H1 (cell line): ENCODE measurements around the gene RPUSD2. TPM values are rescaled to one million over a fixed set of nuclear protein-coding genes. Genes with fewer than 3 reads are reported as not detected.

Source experiments
- CTCF ChIA-PET: fragments of 300-600 bp; sonication (Branson Sonifier 250); formaldehyde crosslinking; loops from one replicate; lab custom pipeline; 2021; ENCODE audit not compliant: partially characterized antibody; lab: Charles Lee
- POLR2A ChIA-PET: fragments of 300-600 bp; sonication (Branson Sonifier 250); formaldehyde crosslinking; loops from one replicate; lab custom pipeline; 2021; ENCODE audit warnings: inconsistent platforms; ENCODE audit not compliant: partially characterized antibody; lab: Charles Lee
- DNase-seq, 2 experiments: peaks; one replicate each; pipeline versions ENCODE4 v3.0.0 to v3.0.0-alpha.2; 2010 to 2022; ENCODE audit warnings: low spot score in 2 of 2, low read depth in 1 of 2, mixed read lengths in 1 of 2
- FAIRE-seq: peaks from 2 replicates; lab custom pipeline; 2011; peaks lifted over from hg19 to GRCh38; lab: Jason Lieb, UNC
- H2AFZ ChIP-seq: 2 replicates; pipeline ENCODE4 v1.8.1; 2012; ENCODE audit warnings: low read length, inconsistent platforms
- H2AK5ac ChIP-seq: 2 replicates; pipeline ENCODE4 v1.6.1; 2013; ENCODE audit warnings: low read depth, low read length
- H2BK120ac ChIP-seq: replicated peaks from 2 replicates; pipeline ENCODE3; 2013; ENCODE audit warnings: low read depth, low read length, inconsistent platforms
- H2BK12ac ChIP-seq: 2 replicates; pipeline ENCODE4 v1.6.1; 2013; ENCODE audit warnings: low read depth, low read length
- H2BK15ac ChIP-seq: 2 replicates; pipeline ENCODE4 v1.6.1; 2013; ENCODE audit warnings: low read length
- H2BK20ac ChIP-seq: 2 replicates; pipeline ENCODE4 v1.6.1; 2013; ENCODE audit warnings: low read length
- H2BK5ac ChIP-seq: 2 replicates; pipeline ENCODE4 v1.6.1; 2013; ENCODE audit warnings: low read depth, low read length
- H3K14ac ChIP-seq: 2 replicates; pipeline ENCODE4 v1.6.1; 2013; ENCODE audit warnings: inconsistent platforms; ENCODE audit not compliant: insufficient read length
- H3K18ac ChIP-seq: 2 replicates; pipeline ENCODE4 v1.6.1; 2013; ENCODE audit warnings: low read length; ENCODE audit errors: extremely low read depth
- H3K23ac ChIP-seq: 2 replicates; pipeline ENCODE4 v1.6.1; 2013; ENCODE audit warnings: inconsistent platforms; ENCODE audit not compliant: insufficient read length
- H3K23me2 ChIP-seq: 2 replicates; pipeline ENCODE4 v1.6.1; 2013; ENCODE audit warnings: low read depth, low read length
- H3K27ac ChIP-seq: 2 replicates; pipeline ENCODE4 v1.6.1; 2011; ENCODE audit warnings: low read depth, low read length, inconsistent platforms
- H3K27me3 ChIP-seq, 4 experiments: replicated peaks in 1 of 4; 1 replicate in 1 of 4; 2 replicates in 3 of 4; pipeline versions ENCODE4 v1.6.1 to v1.8.1; 2011 to 2013; ENCODE audit warnings: low read length in 3 of 4, mild to moderate bottlenecking in 3 of 4, inconsistent platforms in 2 of 4, mixed read lengths in 2 of 4, moderate library complexity in 1 of 4; ENCODE audit not compliant: control insufficient read depth in 3 of 4, insufficient read depth in 3 of 4; ENCODE audit errors: extremely low read depth in 1 of 4
- H3K36me3 ChIP-seq, 4 experiments: 2 replicates each; pipeline versions ENCODE4 v1.6.1 to v1.8.1; 2011 to 2013; ENCODE audit warnings: mild to moderate bottlenecking in 4 of 4, low read length in 3 of 4, moderate library complexity in 2 of 4, control low read depth in 1 of 4, inconsistent platforms in 1 of 4; ENCODE audit not compliant: insufficient read depth in 4 of 4, control insufficient read depth in 2 of 4
- H3K4ac ChIP-seq: replicated peaks from 2 replicates; pipeline ENCODE3; 2013; ENCODE audit warnings: low read length, low read depth, mixed read lengths, inconsistent platforms; ENCODE audit not compliant: insufficient read length
- H3K4me1 ChIP-seq, 4 experiments: replicated peaks in 1 of 4; 1 replicate in 1 of 4; 2 replicates in 3 of 4; pipeline versions ENCODE4 v1.6.1 to v1.8.1; 2011 to 2013; ENCODE audit warnings: low read length in 3 of 4, inconsistent platforms in 2 of 4, mixed read lengths in 1 of 4; ENCODE audit not compliant: insufficient read depth in 4 of 4, control insufficient read depth in 3 of 4
- H3K4me2 ChIP-seq, 2 experiments: 2 replicates each; pipeline versions ENCODE4 v1.6.1 to v1.8.1; 2011 to 2013; ENCODE audit warnings: low read depth in 2 of 2, low read length in 2 of 2, control low read depth in 1 of 2, inconsistent platforms in 1 of 2, mild to moderate bottlenecking in 1 of 2; ENCODE audit not compliant: insufficient read depth in 1 of 2
- H3K4me3 ChIP-seq, 4 experiments: fragments of 200-600, 300-600 bp in 1 of 4; sonication (generic), shearing (Covaris generic), sonication (Bioruptor Twin) in 1 of 4; 2 replicates each; pipeline versions ENCODE4 v1.5.1 to v1.8.1; 2011 to 2016; ENCODE audit warnings: low read length in 4 of 4, low read depth in 3 of 4, control low read depth in 2 of 4, inconsistent platforms in 2 of 4, mild to moderate bottlenecking in 2 of 4, mixed read lengths in 1 of 4, moderate library complexity in 1 of 4; ENCODE audit not compliant: insufficient read depth in 2 of 4; ENCODE audit errors: extremely low read depth in 1 of 4
- H3K56ac ChIP-seq: replicated peaks from 2 replicates; pipeline ENCODE3; 2013; ENCODE audit warnings: low read depth, mild to moderate bottlenecking, mixed read lengths, low read length, inconsistent platforms; ENCODE audit not compliant: insufficient read length
- H3K79me1 ChIP-seq: 2 replicates; pipeline ENCODE4 v1.6.1; 2013; ENCODE audit warnings: low read depth, low read length, control low read depth
- H3K79me2 ChIP-seq, 2 experiments: 2 replicates each; pipeline versions ENCODE4 v1.6.1 to v1.8.1; 2012 to 2013; ENCODE audit warnings: low read length in 2 of 2, mild to moderate bottlenecking in 2 of 2, inconsistent platforms in 1 of 2; ENCODE audit not compliant: insufficient read depth in 2 of 2, control insufficient read depth in 1 of 2
- H3K9ac ChIP-seq, 4 experiments: replicated peaks in 1 of 4; 1 replicate in 1 of 4; 2 replicates in 3 of 4; pipeline versions ENCODE4 v1.6.1 to v1.8.1; 2011 to 2013; ENCODE audit warnings: low read depth in 3 of 4, low read length in 3 of 4, control low read depth in 2 of 4, mild to moderate bottlenecking in 2 of 4, moderate library complexity in 2 of 4, inconsistent platforms in 1 of 4; ENCODE audit errors: extremely low read depth in 1 of 4
- H3K9me3 ChIP-seq, 2 experiments: 2 replicates each; pipeline versions ENCODE4 v1.6.1 to v1.8.1; 2012 to 2013; ENCODE audit warnings: mild to moderate bottlenecking in 2 of 2, moderate library complexity in 2 of 2, control low read depth in 1 of 2, inconsistent platforms in 1 of 2, low read depth in 1 of 2, low read length in 1 of 2, mixed read lengths in 1 of 2; ENCODE audit not compliant: insufficient read depth in 2 of 2
- H4K20me1 ChIP-seq, 2 experiments: replicated peaks in 1 of 2; 2 replicates each; pipeline versions ENCODE3 to v1.8.1; 2011 to 2013; ENCODE audit warnings: inconsistent platforms in 2 of 2, low read length in 2 of 2, mild to moderate bottlenecking in 1 of 2; ENCODE audit not compliant: insufficient read depth in 2 of 2, control insufficient read depth in 1 of 2
- H4K5ac ChIP-seq: 2 replicates; pipeline ENCODE4 v1.6.1; 2013; ENCODE audit warnings: low read length, low read depth, mixed read lengths, inconsistent platforms; ENCODE audit not compliant: insufficient read length
- H4K8ac ChIP-seq: 2 replicates; pipeline ENCODE4 v1.8.0; 2013; ENCODE audit warnings: mild to moderate bottlenecking, moderate library complexity, low read length, inconsistent platforms; ENCODE audit not compliant: insufficient read depth; ENCODE audit errors: extremely low read depth
- H4K91ac ChIP-seq: replicated peaks from 2 replicates; pipeline ENCODE3; 2013; ENCODE audit warnings: low read length, mixed read lengths, inconsistent platforms; ENCODE audit not compliant: insufficient read length
- CHD2 ChIP-seq: IDR thresholded peaks from 2 replicates; pipeline ENCODE4 v1.6.1; 2012; ENCODE audit warnings: low read length, improper control_type of control experiment
- CTCF ChIP-seq, 3 experiments: IDR thresholded peaks; 1 replicate in 2 of 3; 2 replicates in 1 of 3; pipeline versions ENCODE4 v1.5.1 to v1.6.1; 2011; ENCODE audit warnings: low read length in 3 of 3, mild to moderate bottlenecking in 3 of 3, inconsistent platforms in 2 of 3, low read depth in 1 of 3, moderate library complexity in 1 of 3; ENCODE audit not compliant: insufficient read depth in 1 of 3; ENCODE audit errors: control extremely low read depth in 1 of 3
- FOSL1 ChIP-seq: IDR thresholded peaks from 2 replicates; pipeline ENCODE4 v1.6.1; 2011; ENCODE audit warnings: mild to moderate bottlenecking, low read depth, low read length, moderate library complexity; ENCODE audit not compliant: insufficient read depth
- HDAC2 ChIP-seq, 2 experiments: fragments of 300-600 bp in 1 of 2; sonication (generic) in 1 of 2; IDR thresholded peaks; 2 replicates each; pipeline ENCODE4 v1.6.1; 2011 to 2012; ENCODE audit warnings: low read depth in 2 of 2, low read length in 2 of 2, mild to moderate bottlenecking in 2 of 2, moderate library complexity in 2 of 2, borderline replicate concordance in 1 of 2, inconsistent platforms in 1 of 2
- HDAC6 ChIP-seq: IDR thresholded peaks from one replicate; pipeline ENCODE4 v1.7.1; 2012; ENCODE audit warnings: low read depth, mild to moderate bottlenecking, inconsistent platforms, low read length, moderate library complexity
- POLR2A ChIP-seq, 2 experiments: IDR thresholded peaks; 1 replicate in 1 of 2; 2 replicates in 1 of 2; pipeline ENCODE4 v1.6.1; 2011; ENCODE audit warnings: low read depth in 2 of 2, low read length in 2 of 2, mild to moderate bottlenecking in 2 of 2; ENCODE audit errors: control extremely low read depth in 1 of 2
- RBBP5 ChIP-seq: IDR thresholded peaks from 2 replicates; pipeline ENCODE4 v1.7.1; 2012; ENCODE audit warnings: low read depth, mild to moderate bottlenecking, inconsistent platforms, low read length, moderate library complexity, borderline replicate concordance
- SAP30 ChIP-seq: fragments of 300-600 bp; sonication (generic); IDR thresholded peaks from 2 replicates; pipeline ENCODE4 v1.7.1; 2012; ENCODE audit warnings: low read length, moderate library complexity, mild to moderate bottlenecking, inconsistent platforms; ENCODE audit not compliant: insufficient read depth, insufficient replicate concordance
- SP2 ChIP-seq: IDR thresholded peaks from 2 replicates; pipeline ENCODE4 v1.6.1; 2012; ENCODE audit warnings: mild to moderate bottlenecking, low read length, inconsistent platforms
- SP4 ChIP-seq: IDR thresholded peaks from 2 replicates; pipeline ENCODE4 v1.6.1; 2012; ENCODE audit warnings: low read length, inconsistent platforms
- SUZ12 ChIP-seq: fragments of 200-600 bp; sonication (generic); IDR thresholded peaks from 2 replicates; pipeline ENCODE4 v1.6.1; 2012; ENCODE audit warnings: mild to moderate bottlenecking, inconsistent platforms, low read length, moderate library complexity, mixed read lengths
- TAF1 ChIP-seq: IDR thresholded peaks from 2 replicates; pipeline ENCODE4 v1.6.1; 2011; ENCODE audit warnings: mild to moderate bottlenecking, low read depth, low read length
- WGBS, 2 experiments: shearing (Covaris generic) in 1 of 2; methylation state at CpG; one replicate each; pipeline versions ENCODE4 v1.1.6 to v1.1.7; 2013 to 2015; ENCODE audit warnings: low lambda C conversion rate in 2 of 2, mixed read lengths in 2 of 2, inconsistent platforms in 1 of 2, low coverage in 1 of 2, missing lambda C conversion rate in 1 of 2; ENCODE audit not compliant: insufficient replicate concordance in 2 of 2, insufficient coverage in 1 of 2, insufficient read length in 1 of 2; ENCODE audit errors: extremely low coverage in 1 of 2, missing lambda C conversion rate in 1 of 2; 5-methylcytosine and 5-hydroxymethylcytosine counted together
- polyA plus RNA-seq, 7 experiments: library from polyadenylated mRNA; depleted of rRNA in 3 of 7; stranded (reverse) in 5 of 7; unstranded in 2 of 7; fragments of >200 nt in 5 of 7; fragments of 200-250 nt in 2 of 7; gene quantifications; 1 replicate in 5 of 7; 2 replicates in 1 of 7; 4 replicates in 1 of 7; pipeline versions ENCODE4 v1.2.1 to v1.2.3, GENCODE V29; 2011 to 2013; ENCODE audit warnings: missing spikeins in 2 of 7, mixed read lengths in 2 of 7
- total RNA-seq: library from RNA; stranded (reverse); fragmentation: NEBNext Ultra II Directional; extraction: Animal tissue kit (Norgen Biotek cat#: 25700); gene quantifications from 2 replicates; pipeline ENCODE4 v1.2.1, GENCODE V29; 2021

The RPUSD2 gene
- total and polyA plus RNA-seq, 2 of the 8 experiments (the other 6 are each of a cell fraction or from before 2014, with no cell fraction given): 14.5 to 28.5 TPM

GRCh38 chr15:40548610-40549009, 20.5 kb upstream of the RPUSD2 start:
- H2BK15ac ChIP-seq: no peak overlapping the region
- FAIRE-seq (no peak), DNase-seq (no peak)
- CTCF ChIA-PET: interaction anchor here (0.9 to 1.2 kb wide), 3 partner anchors 21 to 120 kb away, joined by 3 to 4 read pairs (median 3); partner anchors contain the start of gene RPUSD2
- no peak overlapping the region for H3K4me3 ChIP-seq
- H3K4me1 ChIP-seq: peaks cover 3 to 8% (median 6%) of the 10 kb centered on the region in 4 experiments
- H3K36me3 ChIP-seq: no peaks in the 10 kb centered on the region
- H3K23me2 ChIP-seq: no peaks in the 10 kb centered on the region
- no peak overlapping the region for H3K18ac ChIP-seq
- no peak overlapping the region for H3K56ac ChIP-seq
- no peak overlapping the region for H3K23ac ChIP-seq
- no peak overlapping the region for H3K14ac ChIP-seq
- H2BK12ac ChIP-seq: no peak overlapping the region
- no peak overlapping the region for H2AK5ac ChIP-seq
- no peak overlapping the region for H4K8ac ChIP-seq
- H4K91ac ChIP-seq: no peak overlapping the region
- no peaks in the 10 kb centered on the region for H3K27me3 ChIP-seq
- no peak overlapping the region for H2BK120ac ChIP-seq
- no peaks in the 10 kb centered on the region for H3K79me1 ChIP-seq
- H2BK20ac ChIP-seq: no peak overlapping the region
- POLR2A ChIA-PET: no interaction called here
- H3K4ac ChIP-seq: no peak overlapping the region
- no peaks in the 10 kb centered on the region for H3K79me2 ChIP-seq
- no peak overlapping the region for H3K9ac ChIP-seq
- H3K4me2 ChIP-seq: no peak overlapping the region
- no peaks in the 10 kb centered on the region for H4K20me1 ChIP-seq
- H2BK5ac ChIP-seq: no peak overlapping the region
- 81% methylated on average over 2 of the region's 2 CpGs; no CpG with 5 or more reads in 1 of the 2 experiments for WGBS, 2 experiments
- H3K9me3 ChIP-seq: no peaks in the 10 kb centered on the region
- no peak overlapping the region for H4K5ac ChIP-seq
- no peak overlapping the region for H3K27ac ChIP-seq
- no peak overlapping the region for H2AFZ ChIP-seq
- TF ChIP-seq SP2: no peak
- no peak for TF ChIP-seq SAP30
- no peak for TF ChIP-seq RBBP5
- no peak for TF ChIP-seq HDAC2 (IDR thresholded peaks at IDR 0.05; ENCODE audit: borderline replicate concordance in 1 of 2, low read depth in 2 of 2, low read length in 2 of 2)
- TF ChIP-seq SP4: no peak
- TF ChIP-seq TAF1: no peak
- TF ChIP-seq SUZ12: no peak
- no peak for TF ChIP-seq POLR2A (IDR thresholded peaks at IDR 0.05; ENCODE audit: control extremely low read depth in 1 of 2, low read depth in 2 of 2, low read length in 2 of 2)
- no peak for TF ChIP-seq CHD2
- no peak for TF ChIP-seq HDAC6
- TF ChIP-seq FOSL1: no peak
- TF ChIP-seq CTCF (IDR thresholded peaks at IDR 0.05; ENCODE audit: control extremely low read depth in 1 of 3, insufficient read depth in 1 of 3, low read depth in 1 of 3, low read length in 3 of 3): no peak
